ENCODE measurements around the gene PPOX.

The PPOX gene

GRCh38 chr1:161165742-161166668 lies at the start of gene PPOX:
PPOX (plus strand) TSS chr1:161166426; CDS start chr1:161166848, 422 bp downstream.
- peak; percentile 100 for DNase-seq (ENCODE audit: low spot score)

GRCh38 chr1:161117759-161118581 lies 48.3 kb upstream of the PPOX start, which contains the start of the genes NIT1 and PFDN2:
NIT1 (plus strand) TSS chr1:161118105; CDS start chr1:161118177, 72 bp downstream.
PFDN2 (minus strand) TSS chr1:161118037; CDS start chr1:161118026, 11 bp downstream.
- peak; percentile 94 for DNase-seq (ENCODE audit: low spot score)

GRCh38 chr1:161119092-161119903 lies 46.9 kb upstream of the PPOX start:
- peak; percentile 94 for DNase-seq (ENCODE audit: low spot score)

GRCh38 chr1:161121042-161121650 lies 45.1 kb upstream of the PPOX start:
- no peak for DNase-seq (ENCODE audit: low spot score)

GRCh38 chr1:161121834-161122233 lies 44.4 kb upstream of the PPOX start:
- no peak for DNase-seq (ENCODE audit: low spot score)

- DNase-seq (ENCODE audit: low spot score), result no peak
Observed at GRCh38 chr1:161122967-161123366, 43.3 kb upstream of the PPOX start.

GRCh38 chr1:161127649-161128048 lies 38.6 kb upstream of the PPOX start:
- no peak for DNase-seq (ENCODE audit: low spot score)

- no peak for DNase-seq (ENCODE audit: low spot score)
Observed at GRCh38 chr1:161128591-161129420, 37.4 kb upstream of the PPOX start.

GRCh38 chr1:161130266-161130665 lies 36.0 kb upstream of the PPOX start:
- no peak for DNase-seq (ENCODE audit: low spot score)

GRCh38 chr1:161131523-161132409 lies 34.5 kb upstream of the PPOX start:
- peak; percentile 61 for DNase-seq (ENCODE audit: low spot score)

GRCh38 chr1:161132410-161133219 lies 33.6 kb upstream of the PPOX start, which contains the start of gene DEDD:
DEDD (minus strand) TSS chr1:161132667; CDS start chr1:161124462, 8,205 bp downstream.
- peak; percentile 97 for DNase-seq (ENCODE audit: low spot score)

- no peak for DNase-seq (ENCODE audit: low spot score)
Observed at GRCh38 chr1:161133220-161133740, 32.9 kb upstream of the PPOX start.

- no peak for DNase-seq (ENCODE audit: low spot score)
Observed at GRCh38 chr1:161137881-161138280, 28.3 kb upstream of the PPOX start.

- no peak for DNase-seq (ENCODE audit: low spot score)
Observed at GRCh38 chr1:161138431-161138830, 27.8 kb upstream of the PPOX start.

GRCh38 chr1:161139766-161140165 lies 26.5 kb upstream of the PPOX start:
- peak; percentile 79 for DNase-seq (ENCODE audit: low spot score)

GRCh38 chr1:161140755-161141400 lies 25.3 kb upstream of the PPOX start:
- DNase-seq (ENCODE audit: low spot score), result no peak

GRCh38 chr1:161145832-161146231 lies 20.4 kb upstream of the PPOX start:
- DNase-seq (ENCODE audit: low spot score), result no peak

GRCh38 chr1:161153176-161153575 lies 13.1 kb upstream of the PPOX start:
- DNase-seq (ENCODE audit: low spot score), result peak; percentile 39

Measured in NAMALWA (cell line).